Measurements from ENCODE around the gene AHNAK2. TPM values are rescaled to one million over a fixed set of nuclear protein-coding genes. Genes with fewer than 3 reads are reported as not detected.

The AHNAK2 gene
- total RNA-seq, 1 experiment from 2014 or later: 45.0 TPM

GRCh38 chr14:104977008-104977680 is 1.0 kb downstream of the AHNAK2 start:
- peak overlapping the region; percentile 75 to 80 for H3K4me3 ChIP-seq (replicated peaks in 1 of 2; ENCODE audit: low read depth in 1 of 2, low read length in 2 of 2)
- H3K27me3 ChIP-seq (ENCODE audit: insufficient read depth, low read length): no peaks in the 10 kb centered on the region
- peak overlapping the region; percentile 90 for H3K4me2 ChIP-seq (ENCODE audit: low read length)
- no peak overlapping the region for H2AFZ ChIP-seq (ENCODE audit: low read depth, low read length, poor library complexity, severe bottlenecking)
- RAD21 ChIA-PET (ENCODE audit: low non-redundant PET in 1 of 2, low total read pairs in 2 of 2, uncharacterized antibody in 2 of 2, unreplicated experiment in 2 of 2): no interaction called here
- H3K36me3 ChIP-seq (ENCODE audit: control insufficient read depth in 1 of 2, insufficient read depth in 2 of 2, low read length in 2 of 2): no peaks in the 10 kb centered on the region
- H3K27ac ChIP-seq (ENCODE audit: low read depth, low read length): peak overlapping the region; percentile 77
- no peaks in the 10 kb centered on the region for H3K9me2 ChIP-seq (ENCODE audit: insufficient read depth)
- peaks cover 4% of the 10 kb centered on the region; the same call in 1 of the 2 replicates for H3K79me2 ChIP-seq (ENCODE audit: insufficient read depth, low read length)
- no peak for ATAC-seq
- H3K4me1 ChIP-seq (ENCODE audit: control insufficient read depth in 1 of 2, insufficient read depth in 2 of 2, low read length in 2 of 2): peaks cover 62 to 82% of the 10 kb centered on the region in 2 experiments
- TF ChIP-seq JUND (IDR thresholded peaks at IDR 0.05): no peak
- TF ChIP-seq EZH2phosphoT487 (IDR thresholded peaks at IDR 0.05; ENCODE audit: borderline replicate concordance): no peak
- 0 out of 2 replicates have a peak, but pooled peaks have one; percentile 3 for TF ChIP-seq ZFX (IDR thresholded peaks at IDR 0.05)
- TF ChIP-seq FOSL1 (IDR thresholded peaks at IDR 0.05; ENCODE audit: low read depth): no peak
- no peaks in the 10 kb centered on the region for H3K9me3 ChIP-seq (ENCODE audit: control insufficient read depth in 1 of 2, insufficient read depth in 1 of 2, low read depth in 1 of 2, low read length in 2 of 2)
- no peaks in the 10 kb centered on the region for H4K20me1 ChIP-seq (ENCODE audit: insufficient read depth)
- DNase-seq (ENCODE audit: low read depth, low spot score): no peak
- H3K9ac ChIP-seq (ENCODE audit: low read length): peak overlapping the region; percentile 80
- intact Hi-C loops (cut with micrococcal nuclease): loop anchor here (10.0 kb wide), 1 partner anchor 188 kb away; the partner anchor contains the start of gene JAG2
- TSS peak; percentile 61 for BruUV-seq (replicated peaks)
- CTCF ChIA-PET: interaction anchor here (5.3 kb wide), 1 partner anchor 69 kb away, joined by 56 read pairs; no protein-coding TSS in a partner anchor
- POLR2A ChIA-PET: no interaction called here

GRCh38 chr14:104976198-104977007 is 1.8 kb downstream of the AHNAK2 start:
- Histone ChIP-seq H4K20me1 (ENCODE audit: insufficient read depth) (no peaks in the 10 kb centered on the region), H3K4me3 (replicated peaks in 1 of 2; ENCODE audit: low read depth in 1 of 2, low read length in 2 of 2) (peak overlapping the region; percentile 75 to 80), H3K9me2 (ENCODE audit: insufficient read depth) (no peaks in the 10 kb centered on the region), H3K4me1 (ENCODE audit: control insufficient read depth in 1 of 2, insufficient read depth in 2 of 2, low read length in 2 of 2) (peaks cover 69 to 90% of the 10 kb centered on the region in 2 experiments), H3K79me2 (ENCODE audit: insufficient read depth, low read length) (peaks cover 4% of the 10 kb centered on the region; the same call in 1 of the 2 replicates), H3K27ac (ENCODE audit: low read depth, low read length) (peak overlapping the region; percentile 77), H3K36me3 (ENCODE audit: control insufficient read depth in 1 of 2, insufficient read depth in 2 of 2, low read length in 2 of 2) (no peaks in the 10 kb centered on the region), H2AFZ (ENCODE audit: low read depth, low read length, poor library complexity, severe bottlenecking) (no peak overlapping the region), H3K27me3 (ENCODE audit: insufficient read depth, low read length) (no peaks in the 10 kb centered on the region), H3K9me3 (ENCODE audit: control insufficient read depth in 1 of 2, insufficient read depth in 1 of 2, low read depth in 1 of 2, low read length in 2 of 2) (no peaks in the 10 kb centered on the region), H3K9ac (ENCODE audit: low read length) (peak overlapping the region; percentile 80), H3K4me2 (ENCODE audit: low read length) (peak overlapping the region; percentile 90)
- ATAC-seq: peak; percentile 25
- no TSS peak for BruUV-seq (replicated peaks)
- ChIA-PET CTCF (interaction anchor here (1.2 to 5.3 kb wide), 2 partner anchors 42 to 70 kb away, joined by 3 to 56 read pairs; no protein-coding TSS in a partner anchor), POLR2A (no interaction called here), RAD21 (ENCODE audit: low non-redundant PET in 1 of 2, low total read pairs in 2 of 2, uncharacterized antibody in 2 of 2, unreplicated experiment in 2 of 2) (interaction anchor here in 1 of 2 experiments (0.7 kb wide), 1 partner anchor 70 kb away, joined by 3 read pairs; no protein-coding TSS in a partner anchor)
- TF ChIP-seq EGR1 (IDR thresholded peaks at IDR 0.05; ENCODE audit: low read depth): no peak
- TF ChIP-seq POLR2AphosphoS5 (IDR thresholded peaks at IDR 0.05; ENCODE audit: low read depth, low read length): peak; percentile 43
- TF ChIP-seq, protein P1, sequence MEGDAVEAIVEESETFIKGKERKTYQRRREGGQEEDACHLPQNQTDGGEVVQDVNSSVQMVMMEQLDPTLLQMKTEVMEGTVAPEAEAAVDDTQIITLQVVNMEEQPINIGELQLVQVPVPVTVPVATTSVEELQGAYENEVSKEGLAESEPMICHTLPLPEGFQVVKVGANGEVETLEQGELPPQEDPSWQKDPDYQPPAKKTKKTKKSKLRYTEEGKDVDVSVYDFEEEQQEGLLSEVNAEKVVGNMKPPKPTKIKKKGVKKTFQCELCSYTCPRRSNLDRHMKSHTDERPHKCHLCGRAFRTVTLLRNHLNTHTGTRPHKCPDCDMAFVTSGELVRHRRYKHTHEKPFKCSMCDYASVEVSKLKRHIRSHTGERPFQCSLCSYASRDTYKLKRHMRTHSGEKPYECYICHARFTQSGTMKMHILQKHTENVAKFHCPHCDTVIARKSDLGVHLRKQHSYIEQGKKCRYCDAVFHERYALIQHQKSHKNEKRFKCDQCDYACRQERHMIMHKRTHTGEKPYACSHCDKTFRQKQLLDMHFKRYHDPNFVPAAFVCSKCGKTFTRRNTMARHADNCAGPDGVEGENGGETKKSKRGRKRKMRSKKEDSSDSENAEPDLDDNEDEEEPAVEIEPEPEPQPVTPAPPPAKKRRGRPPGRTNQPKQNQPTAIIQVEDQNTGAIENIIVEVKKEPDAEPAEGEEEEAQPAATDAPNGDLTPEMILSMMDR (IDR thresholded peaks at IDR 0.05 in 2 of 3, conservative IDR thresholded peaks at IDR 0.05 in 1 of 3; ENCODE audit: borderline replicate concordance in 1 of 3, insufficient read depth in 1 of 3, low read depth in 2 of 3, low read length in 2 of 3): peak in 2 of 3 experiments; percentile 75 to 88; a peak in 4 of 6 replicates
- peak; percentile 60 for TF ChIP-seq YY1 (IDR thresholded peaks at IDR 0.05; ENCODE audit: extremely low read depth, insufficient replicate concordance, low read depth, low read length)
- TF ChIP-seq ZFX (IDR thresholded peaks at IDR 0.05): no peak
- no peak for TF ChIP-seq SP1 (IDR thresholded peaks at IDR 0.05; ENCODE audit: low read depth)
- no peak for TF ChIP-seq EZH2 (IDR thresholded peaks at IDR 0.05)
- intact Hi-C loops (cut with micrococcal nuclease): loop anchor here (1.0 to 10.0 kb wide), 2 partner anchors 69 to 188 kb away; partner anchors contain the start of gene JAG2
- DNase-seq (ENCODE audit: low read depth, low spot score): peak; percentile 70

Measured in HCT116 (cell line).